Osteocyte (in vitro differentiated cells): ENCODE results near the gene SH3RF3. TPM values are rescaled to one million over a fixed set of nuclear protein-coding genes. Genes with fewer than 3 reads are reported as not detected.
A peak's percentile ranks its signal among the peaks of the same experiment; 100 is the strongest.

Source experiments
- DNase-seq: peaks from one replicate; pipeline ENCODE4 v3.0.0; 2021; ENCODE audit warnings: mixed read lengths; ENCODE audit not compliant: unreplicated experiment; ENCODE audit errors: extremely low spot score
- H3K27ac Mint-ChIP-seq: one replicate; pipeline ENCODE4 v1.8.0; 2021; ENCODE audit warnings: mild to moderate bottlenecking, mixed read lengths; ENCODE audit not compliant: unreplicated experiment
- H3K27me3 Mint-ChIP-seq: one replicate; pipeline ENCODE4 v1.8.0; 2021; ENCODE audit warnings: mixed read lengths; ENCODE audit not compliant: unreplicated experiment
- H3K36me3 Mint-ChIP-seq: one replicate; pipeline ENCODE4 v1.8.0; 2021; ENCODE audit warnings: mixed read lengths; ENCODE audit not compliant: unreplicated experiment
- H3K4me1 Mint-ChIP-seq: one replicate; pipeline ENCODE4 v1.8.0; 2021; ENCODE audit warnings: mixed read lengths; ENCODE audit not compliant: unreplicated experiment
- H3K4me3 Mint-ChIP-seq: one replicate; pipeline ENCODE4 v1.8.0; 2021; ENCODE audit warnings: mild to moderate bottlenecking, moderate library complexity, mixed read lengths; ENCODE audit not compliant: unreplicated experiment
- H3K9me3 Mint-ChIP-seq: one replicate; pipeline ENCODE4 v1.8.0; 2021; ENCODE audit warnings: mixed read lengths; ENCODE audit not compliant: unreplicated experiment
- total RNA-seq: library from RNA; stranded (reverse); gene quantifications from 2 replicates; pipeline ENCODE4 v1.2.1, GENCODE V29; 2021
- TF ChIP-seq, protein P1 (sequence below): fragments of 200-600 bp; sonication (generic); IDR thresholded peaks from 2 replicates; pipeline ENCODE4 v1.5.0; 2021; ENCODE audit warnings: antibody characterized with exemption, mild to moderate bottlenecking, moderate library complexity

The SH3RF3 gene
- total RNA-seq, 1 donor from 2014 or later, result 79.4 TPM

DNA sequence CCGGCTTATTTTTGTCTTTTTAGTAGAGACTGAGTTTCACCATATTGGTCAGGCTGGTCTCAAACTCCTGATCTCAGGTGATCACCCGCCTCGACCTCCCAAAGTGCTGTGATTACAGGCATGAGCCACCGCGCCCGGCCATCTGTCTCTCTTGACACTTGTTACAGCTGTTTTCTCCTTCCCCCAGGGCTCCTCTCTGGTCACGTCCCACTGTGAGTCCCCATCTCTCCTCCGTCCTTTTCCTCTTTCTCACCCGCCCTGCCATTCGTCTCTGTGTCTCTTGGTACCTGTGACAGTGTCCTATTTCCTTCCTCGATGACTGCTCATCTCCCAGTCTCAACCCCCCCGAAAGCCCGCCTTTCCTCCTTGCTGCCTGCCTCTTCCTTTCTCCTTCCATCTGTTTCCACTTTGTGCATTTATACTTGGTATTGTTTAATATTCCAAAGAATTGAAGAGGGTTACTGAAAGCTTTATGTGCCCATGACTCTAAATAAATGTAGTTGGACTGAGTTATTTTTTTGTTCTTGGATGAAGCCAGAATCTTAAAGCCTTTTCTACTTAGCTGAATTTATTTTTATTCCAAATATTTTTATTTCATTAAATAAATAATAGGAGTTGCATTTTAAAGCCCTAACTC, 241.5 kb downstream of the SH3RF3 start:
- H3K9me3 Mint-ChIP-seq, result no peaks in the 10 kb centered on the region
- no peaks in the 10 kb centered on the region for H3K27me3 Mint-ChIP-seq
- no peak overlapping the region for H3K4me3 Mint-ChIP-seq
- TF ChIP-seq, protein P1, sequence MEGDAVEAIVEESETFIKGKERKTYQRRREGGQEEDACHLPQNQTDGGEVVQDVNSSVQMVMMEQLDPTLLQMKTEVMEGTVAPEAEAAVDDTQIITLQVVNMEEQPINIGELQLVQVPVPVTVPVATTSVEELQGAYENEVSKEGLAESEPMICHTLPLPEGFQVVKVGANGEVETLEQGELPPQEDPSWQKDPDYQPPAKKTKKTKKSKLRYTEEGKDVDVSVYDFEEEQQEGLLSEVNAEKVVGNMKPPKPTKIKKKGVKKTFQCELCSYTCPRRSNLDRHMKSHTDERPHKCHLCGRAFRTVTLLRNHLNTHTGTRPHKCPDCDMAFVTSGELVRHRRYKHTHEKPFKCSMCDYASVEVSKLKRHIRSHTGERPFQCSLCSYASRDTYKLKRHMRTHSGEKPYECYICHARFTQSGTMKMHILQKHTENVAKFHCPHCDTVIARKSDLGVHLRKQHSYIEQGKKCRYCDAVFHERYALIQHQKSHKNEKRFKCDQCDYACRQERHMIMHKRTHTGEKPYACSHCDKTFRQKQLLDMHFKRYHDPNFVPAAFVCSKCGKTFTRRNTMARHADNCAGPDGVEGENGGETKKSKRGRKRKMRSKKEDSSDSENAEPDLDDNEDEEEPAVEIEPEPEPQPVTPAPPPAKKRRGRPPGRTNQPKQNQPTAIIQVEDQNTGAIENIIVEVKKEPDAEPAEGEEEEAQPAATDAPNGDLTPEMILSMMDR, result no peak
- H3K4me1 Mint-ChIP-seq, result peaks cover 33% of the 10 kb centered on the region
- peaks cover 27% of the 10 kb centered on the region for H3K36me3 Mint-ChIP-seq
- peak; percentile 56 for DNase-seq
- peak overlapping the region; percentile 36 for H3K27ac Mint-ChIP-seq

DNA sequence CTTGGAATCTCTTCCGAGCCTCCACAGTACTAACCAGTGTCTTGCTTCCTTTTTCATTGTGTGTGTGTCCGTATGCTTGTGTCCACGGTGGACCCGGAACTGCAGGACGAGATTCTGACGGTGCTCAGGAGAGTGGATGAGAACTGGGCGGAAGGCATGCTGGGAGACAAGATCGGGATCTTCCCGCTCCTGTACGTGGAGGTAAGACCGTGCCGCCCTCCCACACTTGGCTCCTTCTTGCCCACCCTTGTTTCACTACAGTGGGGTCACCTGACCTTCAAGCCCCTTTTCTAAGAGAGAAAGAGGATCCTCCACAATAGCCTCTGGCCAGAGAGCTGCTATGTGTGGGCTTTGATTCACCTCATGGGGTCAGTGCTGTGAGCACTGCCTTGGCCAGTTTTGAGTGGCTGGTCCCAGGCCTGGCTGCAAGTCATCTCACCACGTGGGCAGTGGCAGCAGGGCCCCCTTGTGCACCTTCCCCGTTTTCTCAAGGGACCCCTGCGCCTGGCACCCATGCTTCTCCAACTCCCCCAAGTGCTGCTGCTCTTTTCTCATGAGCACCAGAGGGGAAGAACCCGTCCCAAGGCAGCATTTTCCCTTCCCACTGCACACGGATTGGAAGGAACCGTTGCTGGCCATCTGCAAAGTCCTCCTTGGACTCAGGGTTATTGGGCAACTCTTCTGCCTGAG, 242.6 kb downstream of the SH3RF3 start:
- Mint-ChIP-seq H3K36me3 (peaks cover 26% of the 10 kb centered on the region), H3K4me1 (peaks cover 34% of the 10 kb centered on the region), H3K27ac (no peak overlapping the region), H3K27me3 (no peaks in the 10 kb centered on the region), H3K4me3 (no peak overlapping the region), H3K9me3 (no peaks in the 10 kb centered on the region)
- TF ChIP-seq, protein P1, result no peak
- peak; percentile 71 for DNase-seq

DNA sequence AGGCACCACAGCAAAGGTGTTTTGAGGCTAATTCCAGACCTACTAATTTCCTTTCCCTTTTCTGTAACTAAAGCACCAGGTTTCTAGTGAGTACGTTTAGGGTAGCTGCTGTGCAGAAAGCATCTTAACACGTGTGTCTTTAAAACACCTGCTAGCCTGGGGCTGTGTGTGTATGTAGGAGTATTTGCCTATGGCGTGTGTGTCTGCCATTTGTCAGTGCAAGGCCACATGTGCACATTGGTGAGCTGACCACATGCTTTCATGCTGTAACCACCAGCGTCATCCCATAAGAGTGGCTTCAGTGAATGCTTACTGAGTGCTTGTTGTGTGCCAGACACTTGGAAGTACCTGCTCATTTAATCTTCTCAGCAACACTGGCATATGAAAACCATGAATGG, 243.2 kb downstream of the SH3RF3 start:
- H3K4me1 Mint-ChIP-seq, result peaks cover 37% of the 10 kb centered on the region
- H3K27me3 Mint-ChIP-seq, result no peaks in the 10 kb centered on the region
- no peaks in the 10 kb centered on the region for H3K9me3 Mint-ChIP-seq
- no peak overlapping the region for H3K4me3 Mint-ChIP-seq
- peaks cover 26% of the 10 kb centered on the region for H3K36me3 Mint-ChIP-seq
- DNase-seq, result peak; percentile 46
- TF ChIP-seq, protein P1, result no peak
- no peak overlapping the region for H3K27ac Mint-ChIP-seq

DNA sequence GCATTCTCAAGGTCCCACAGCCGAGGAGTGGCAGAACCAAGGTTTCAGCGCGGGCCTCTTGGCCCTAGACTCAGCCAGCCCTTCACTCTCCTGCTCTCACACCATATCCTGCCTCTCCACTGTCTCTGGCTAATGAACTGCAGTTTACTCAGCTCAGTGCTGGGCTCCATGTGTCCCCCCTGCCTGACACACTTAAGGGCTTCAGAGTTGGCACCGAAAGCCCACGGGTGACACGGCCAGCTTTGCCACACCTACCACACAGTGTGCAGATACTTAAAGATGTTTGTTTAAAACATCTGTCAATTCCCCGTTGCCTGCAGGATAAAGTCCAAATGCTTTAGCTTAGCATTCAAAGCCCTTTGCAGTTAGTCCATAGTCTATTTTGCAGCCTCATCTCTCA, 243.6 kb downstream of the SH3RF3 start:
- H3K4me3 Mint-ChIP-seq, result no peak overlapping the region
- no peaks in the 10 kb centered on the region for H3K27me3 Mint-ChIP-seq
- peaks cover 26% of the 10 kb centered on the region for H3K36me3 Mint-ChIP-seq
- TF ChIP-seq, protein P1, result no peak
- no peaks in the 10 kb centered on the region for H3K9me3 Mint-ChIP-seq
- H3K4me1 Mint-ChIP-seq, result peaks cover 35% of the 10 kb centered on the region
- peak; percentile 38 for DNase-seq
- peak overlapping the region; percentile 45 for H3K27ac Mint-ChIP-seq

DNA sequence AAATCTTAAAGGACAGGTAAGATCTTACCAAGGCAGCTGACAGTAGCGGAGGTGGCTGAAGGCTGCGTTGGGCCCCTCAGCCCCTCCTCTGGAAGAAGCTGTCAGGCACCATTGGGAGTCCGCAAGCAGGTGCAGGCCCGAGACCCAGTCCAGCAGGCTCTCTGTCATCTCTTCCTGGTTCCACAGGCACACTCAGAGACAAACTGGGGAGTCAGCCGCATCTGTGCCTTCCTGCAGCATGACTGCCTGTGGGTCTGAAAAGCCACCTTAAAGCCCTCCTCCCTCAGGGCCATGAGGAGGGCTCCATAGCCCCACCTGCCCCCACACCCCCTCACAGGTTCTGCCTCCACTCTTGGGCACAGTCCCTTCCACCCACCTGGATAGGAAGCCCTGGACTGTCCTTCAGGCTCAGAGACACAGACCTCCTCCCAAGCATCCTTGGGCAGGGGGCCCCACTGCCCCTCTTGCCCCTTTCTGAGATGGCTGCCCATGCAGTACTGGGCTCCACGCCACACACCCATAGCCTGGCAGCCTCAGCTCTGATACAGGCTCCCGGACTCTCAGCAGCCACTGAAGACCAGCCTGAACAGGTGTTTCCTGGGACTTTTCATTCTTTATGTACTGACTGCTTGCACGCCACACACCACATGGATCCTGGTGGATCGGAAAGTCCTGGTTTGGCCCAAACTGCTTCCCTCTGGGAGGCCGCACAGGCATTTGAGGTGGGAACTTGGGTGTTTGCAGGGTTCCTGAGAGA, 245.0 kb downstream of the SH3RF3 start:
- Mint-ChIP-seq H3K27me3 (no peaks in the 10 kb centered on the region), H3K36me3 (peaks cover 26% of the 10 kb centered on the region), H3K9me3 (no peaks in the 10 kb centered on the region), H3K27ac (no peak overlapping the region), H3K4me3 (no peak overlapping the region), H3K4me1 (peaks cover 34% of the 10 kb centered on the region)
- TF ChIP-seq, protein P1, result no peak
- DNase-seq, result peak; percentile 73
